Bronchial epithelial cell (primary cell): ENCODE measurements around the gene PLAC8. TPM values are rescaled to one million over a fixed set of nuclear protein-coding genes. Genes with fewer than 3 reads are reported as not detected.

Experiments
- DNase-seq: peaks from one replicate; pipeline ENCODE4 v3.0.0-alpha.2; 2010; ENCODE audit warnings: low read depth
- FAIRE-seq: peaks from 2 replicates; lab custom pipeline; 2011; peaks lifted over from hg19 to GRCh38; lab: Jason Lieb, UNC
- H3K27me3 ChIP-seq: 2 replicates; pipeline ENCODE4 v1.5.1; 2011; ENCODE audit warnings: low read length; ENCODE audit not compliant: control insufficient read depth, insufficient read depth
- H3K36me3 ChIP-seq: 2 replicates; pipeline ENCODE4 v1.5.1; 2011; ENCODE audit warnings: low read length; ENCODE audit not compliant: control insufficient read depth, insufficient read depth
- H3K4me3 ChIP-seq: 2 replicates; pipeline ENCODE4 v1.5.1; 2011; ENCODE audit warnings: mild to moderate bottlenecking, low read depth, low read length, control low read depth
- total RNA-seq: library from RNA; depleted of rRNA; stranded (reverse); fragments of >200 nt; gene quantifications from 2 replicates; pipeline ENCODE4 v1.2.1, GENCODE V29; 2014
- TF ChIP-seq, protein P1 (sequence below): IDR thresholded peaks from 2 replicates; pipeline ENCODE4 v1.5.1; 2011; ENCODE audit warnings: mild to moderate bottlenecking, moderate library complexity, low read length, control low read depth, inconsistent platforms; ENCODE audit not compliant: insufficient read depth, severe bottlenecking

The PLAC8 gene, protein sequence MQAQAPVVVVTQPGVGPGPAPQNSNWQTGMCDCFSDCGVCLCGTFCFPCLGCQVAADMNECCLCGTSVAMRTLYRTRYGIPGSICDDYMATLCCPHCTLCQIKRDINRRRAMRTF
- 0.79 and 4.4 TPM in 2 replicates for total RNA-seq

DNA sequence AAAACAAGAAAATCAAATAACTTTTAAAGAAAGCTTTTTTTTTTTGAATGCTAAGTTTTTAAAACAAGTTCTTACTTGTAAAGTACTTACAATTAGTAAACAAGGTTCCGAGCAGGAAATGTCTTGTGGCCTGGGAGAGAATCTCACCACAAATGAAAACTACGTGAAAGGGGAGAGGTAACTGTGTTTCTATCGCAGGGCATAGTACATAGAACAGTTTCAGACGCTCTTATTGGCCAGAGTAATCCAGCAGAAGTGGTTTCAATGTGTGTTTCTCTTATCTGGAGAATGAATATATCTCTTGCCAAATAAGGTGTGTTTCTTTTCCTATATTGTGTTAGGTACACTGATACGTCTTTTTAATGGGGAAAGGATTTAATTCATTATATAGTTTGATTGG, at the start of gene PLAC8:
Gene PLAC8 (minus strand): TSS at position 154 of the 400 bp plus-strand sequence. CDS start 6,808 bp downstream, outside the sequence.
- H3K4me3 ChIP-seq = no peak within 1 kb of the TSS
- DNase-seq (peak; percentile 93), FAIRE-seq (no peak)

DNA sequence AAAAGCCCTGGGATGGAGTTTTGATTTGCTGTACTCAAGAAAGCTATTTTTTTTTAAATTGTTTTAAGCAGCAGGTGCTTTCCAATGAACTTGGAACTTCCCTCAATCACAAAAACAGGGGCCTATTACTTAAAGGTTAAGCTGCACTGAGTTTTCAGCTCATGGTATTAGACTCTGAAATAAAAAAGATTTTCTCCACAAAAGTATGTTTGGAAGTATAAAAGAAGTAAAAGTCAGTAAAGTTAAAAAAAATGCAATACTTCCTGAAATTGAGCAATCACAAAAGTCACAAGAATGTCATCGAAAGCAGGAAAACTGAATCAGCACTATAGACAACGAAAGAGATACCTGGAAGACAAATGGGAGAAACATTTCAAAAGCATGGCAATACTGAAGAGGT, 38.9 kb upstream of the PLAC8 start:
- H3K36me3 ChIP-seq = no peaks in the 10 kb centered on the region
- FAIRE-seq (no peak), DNase-seq (no peak)
- TF ChIP-seq, protein P1, sequence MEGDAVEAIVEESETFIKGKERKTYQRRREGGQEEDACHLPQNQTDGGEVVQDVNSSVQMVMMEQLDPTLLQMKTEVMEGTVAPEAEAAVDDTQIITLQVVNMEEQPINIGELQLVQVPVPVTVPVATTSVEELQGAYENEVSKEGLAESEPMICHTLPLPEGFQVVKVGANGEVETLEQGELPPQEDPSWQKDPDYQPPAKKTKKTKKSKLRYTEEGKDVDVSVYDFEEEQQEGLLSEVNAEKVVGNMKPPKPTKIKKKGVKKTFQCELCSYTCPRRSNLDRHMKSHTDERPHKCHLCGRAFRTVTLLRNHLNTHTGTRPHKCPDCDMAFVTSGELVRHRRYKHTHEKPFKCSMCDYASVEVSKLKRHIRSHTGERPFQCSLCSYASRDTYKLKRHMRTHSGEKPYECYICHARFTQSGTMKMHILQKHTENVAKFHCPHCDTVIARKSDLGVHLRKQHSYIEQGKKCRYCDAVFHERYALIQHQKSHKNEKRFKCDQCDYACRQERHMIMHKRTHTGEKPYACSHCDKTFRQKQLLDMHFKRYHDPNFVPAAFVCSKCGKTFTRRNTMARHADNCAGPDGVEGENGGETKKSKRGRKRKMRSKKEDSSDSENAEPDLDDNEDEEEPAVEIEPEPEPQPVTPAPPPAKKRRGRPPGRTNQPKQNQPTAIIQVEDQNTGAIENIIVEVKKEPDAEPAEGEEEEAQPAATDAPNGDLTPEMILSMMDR = no peak
- H3K4me3 ChIP-seq = no peak overlapping the region
- no peaks in the 10 kb centered on the region for H3K27me3 ChIP-seq

More for the DNA sequence above, at the start of gene PLAC8:
- H3K36me3 ChIP-seq = no peaks in the 10 kb centered on the region
- TF ChIP-seq, protein P1 = no peak
- H3K27me3 ChIP-seq = no peaks in the 10 kb centered on the region

DNA sequence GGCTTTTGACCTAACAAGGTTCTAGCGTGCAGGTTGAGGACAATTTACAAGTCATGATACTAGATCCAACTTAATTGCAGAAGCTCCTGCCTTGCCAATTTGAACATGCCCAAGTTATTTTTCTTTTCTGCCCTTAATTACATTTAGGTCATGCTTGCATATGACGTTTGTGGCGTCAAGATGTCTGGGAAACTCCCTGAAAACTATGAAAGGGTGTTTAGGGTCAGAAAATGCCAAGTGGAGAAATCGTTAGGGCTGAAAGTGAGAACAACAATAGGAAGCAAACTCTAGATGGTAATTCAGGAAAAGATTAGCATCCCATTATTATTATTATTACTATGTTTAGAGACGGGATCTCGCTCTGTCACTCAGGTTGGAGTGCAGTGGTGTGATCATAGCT, 38.2 kb upstream of the PLAC8 start:
- no peak overlapping the region for H3K4me3 ChIP-seq
- H3K36me3 ChIP-seq = no peaks in the 10 kb centered on the region
- TF ChIP-seq, protein P1 = no peak
- DNase-seq (no peak), FAIRE-seq (no peak)
- no peaks in the 10 kb centered on the region for H3K27me3 ChIP-seq

DNA sequence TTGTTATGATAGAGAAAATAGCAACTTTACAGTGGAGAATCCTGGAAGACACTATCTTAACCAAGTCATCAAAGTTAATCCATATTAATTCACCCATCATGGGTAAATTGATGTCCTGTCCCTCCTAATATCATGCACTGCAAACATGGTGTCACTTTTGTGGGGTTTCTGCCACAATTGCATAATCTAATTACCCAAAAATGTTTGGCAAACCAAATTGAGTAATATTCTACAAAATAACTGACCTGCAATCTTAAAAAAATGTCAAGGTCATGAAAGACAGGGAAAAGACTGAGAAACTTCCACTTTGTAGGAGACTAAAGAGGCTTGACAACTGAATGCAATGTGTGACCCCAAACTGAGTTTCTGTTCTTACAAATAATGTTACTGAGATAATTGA, 37.1 kb upstream of the PLAC8 start:
- Histone ChIP-seq H3K4me3 (no peak overlapping the region), H3K36me3 (no peaks in the 10 kb centered on the region), H3K27me3 (no peaks in the 10 kb centered on the region)
- DNase-seq = no peak
- TF ChIP-seq, protein P1 = no peak
- no peak for FAIRE-seq

DNA sequence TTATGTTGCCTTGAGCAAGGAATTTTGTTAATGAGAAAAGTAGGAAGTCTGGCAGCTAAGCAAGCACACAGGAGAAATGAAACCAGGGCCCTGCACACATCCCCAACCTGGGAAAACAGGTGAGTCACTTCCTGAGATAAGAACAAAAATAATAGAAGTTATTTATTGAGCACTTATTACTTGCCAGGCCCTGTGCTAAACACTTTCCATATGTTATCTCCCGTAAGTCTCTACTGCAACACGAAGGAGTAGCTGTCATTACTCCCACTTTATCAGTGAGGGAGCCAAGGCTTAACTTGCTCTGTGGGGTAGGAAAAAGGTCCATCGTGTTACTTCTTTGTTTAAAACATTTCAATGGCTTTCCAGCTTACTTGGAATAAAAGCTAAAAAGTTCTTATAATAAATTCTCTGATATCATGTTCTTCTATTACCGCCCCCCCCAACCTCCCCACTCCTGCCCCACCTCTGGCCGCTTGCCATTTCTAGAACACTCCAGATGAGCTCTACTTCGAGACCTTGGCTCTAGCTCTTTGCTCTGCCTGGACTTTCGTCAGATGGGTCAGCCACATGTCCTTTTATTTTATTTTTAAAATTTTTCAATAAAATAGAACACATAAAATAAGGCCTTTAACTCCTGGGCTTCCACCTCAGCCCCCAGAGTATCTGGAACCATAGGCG, 36.3 kb upstream of the PLAC8 start:
- DNase-seq = peak; percentile 44
- no peak for FAIRE-seq
- Histone ChIP-seq H3K4me3 (no peak overlapping the region), H3K36me3 (no peaks in the 10 kb centered on the region), H3K27me3 (no peaks in the 10 kb centered on the region)
- TF ChIP-seq, protein P1 = no peak
